Karpas-422 (cell line): ENCODE measurements around the gene TK2. TPM values are rescaled to one million over a fixed set of nuclear protein-coding genes. Genes with fewer than 3 reads are reported as not detected.

Experiments
- DNase-seq: peaks from one replicate; pipeline ENCODE4 v3.0.0-alpha.2; 2015
- H2AFZ ChIP-seq: fragments of 200-600 bp; sonication (generic); 2 replicates; pipeline ENCODE4 v1.6.1; 2014; ENCODE audit warnings: antibody characterized with exemption, low read length, mixed read lengths
- H3K27ac ChIP-seq: fragments of 200-600 bp; sonication (generic); 2 replicates; pipeline ENCODE4 v1.5.1; 2014; ENCODE audit warnings: mild to moderate bottlenecking, low read length, moderate library complexity
- H3K27me3 ChIP-seq: fragments of 200-600 bp; sonication (generic); 2 replicates; pipeline ENCODE4 v1.6.1; 2014; ENCODE audit warnings: low read length, mixed read lengths
- H3K36me3 ChIP-seq: fragments of 200-600 bp; sonication (generic); 2 replicates; pipeline ENCODE4 v1.6.1; 2014; ENCODE audit warnings: low read length, mixed read lengths; ENCODE audit not compliant: insufficient read depth
- H3K4me1 ChIP-seq: fragments of 200-600 bp; sonication (generic); 2 replicates; pipeline ENCODE4 v1.6.1; 2014; ENCODE audit warnings: mild to moderate bottlenecking, low read length, mixed read lengths
- H3K4me2 ChIP-seq: fragments of 200-600 bp; sonication (generic); 2 replicates; pipeline ENCODE4 v1.6.1; 2014; ENCODE audit warnings: low read length, low read depth, mild to moderate bottlenecking; ENCODE audit not compliant: poor library complexity, severe bottlenecking
- H3K4me3 ChIP-seq: fragments of 200-600 bp; sonication (generic); 2 replicates; pipeline ENCODE4 v1.5.1; 2014; ENCODE audit warnings: mild to moderate bottlenecking, antibody characterized with exemption, low read length, mixed read lengths
- H3K79me2 ChIP-seq: fragments of 200-600 bp; sonication (generic); 2 replicates; pipeline ENCODE4 v1.6.1; 2014; ENCODE audit warnings: mild to moderate bottlenecking, low read length, mixed read lengths
- H3K9ac ChIP-seq: fragments of 200-600 bp; sonication (generic); 2 replicates; pipeline ENCODE4 v1.6.0; 2014; ENCODE audit warnings: low read length
- H3K9me2 ChIP-seq: fragments of 200-600 bp; sonication (generic), shearing (Covaris generic); replicated peaks from 2 replicates; pipeline ENCODE4 v1.6.0; 2014; ENCODE audit warnings: mild to moderate bottlenecking, low read length, moderate library complexity; ENCODE audit not compliant: insufficient read depth
- H3K9me3 ChIP-seq: fragments of 300-700, 200-600 bp; sonication (generic); 2 replicates; pipeline ENCODE4 v1.6.1; 2014; ENCODE audit warnings: low read length, mixed read lengths
- H4K20me1 ChIP-seq: fragments of 200-600 bp; sonication (generic); 2 replicates; pipeline ENCODE4 v1.6.1; 2014; ENCODE audit warnings: mild to moderate bottlenecking, antibody characterized with exemption, low read length, low read depth; ENCODE audit not compliant: insufficient read depth
- total RNA-seq: library from RNA; depleted of rRNA; stranded (reverse); fragments of >200 nt; shearing (Covaris generic); gene quantifications from 2 replicates; pipeline ENCODE4 v1.2.3, GENCODE V29; 2014; ENCODE audit warnings: low replicate concordance

Gene TK2
- total RNA-seq, 1 experiment from 2014 or later = 6.9 TPM

DNA sequence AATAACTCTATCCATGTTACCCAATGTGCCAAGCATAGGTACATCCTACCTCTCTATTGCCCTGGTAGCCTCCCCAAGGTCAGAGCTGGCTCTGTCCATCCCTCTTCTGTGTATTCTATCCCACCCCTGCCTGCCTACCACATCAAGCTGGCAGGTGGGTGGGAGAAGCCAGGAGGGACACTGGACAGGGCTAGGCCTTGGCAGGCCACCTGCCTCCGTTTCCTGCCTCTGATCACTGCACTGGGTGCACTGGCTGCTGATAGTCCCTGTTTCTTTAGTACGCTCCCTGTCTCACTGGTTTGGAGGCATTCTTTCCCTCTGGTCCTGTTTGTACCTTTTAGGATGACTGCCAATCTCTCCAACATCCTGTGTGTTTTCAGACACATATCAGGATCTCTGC is 12.7 kb downstream of the TK2 start:
- Histone ChIP-seq H3K27me3 (no peaks in the 10 kb centered on the region), H2AFZ (no peak overlapping the region), H3K79me2 (no peaks in the 10 kb centered on the region), H3K9me2 (no peaks in the 10 kb centered on the region), H3K36me3 (no peaks in the 10 kb centered on the region), H3K27ac (no peak overlapping the region), H4K20me1 (no peaks in the 10 kb centered on the region), H3K9me3 (no peaks in the 10 kb centered on the region), H3K4me3 (no peak overlapping the region), H3K9ac (no peak overlapping the region), H3K4me1 (no peaks in the 10 kb centered on the region), H3K4me2 (no peak overlapping the region)
- no peak for DNase-seq

- H2AFZ ChIP-seq = no peak overlapping the region
- H3K9ac ChIP-seq = no peak overlapping the region
- no peak overlapping the region for H3K4me2 ChIP-seq
- H3K4me1 ChIP-seq = no peaks in the 10 kb centered on the region
- no peak overlapping the region for H3K27ac ChIP-seq
- no peaks in the 10 kb centered on the region for H3K9me2 ChIP-seq
- no peaks in the 10 kb centered on the region for H3K27me3 ChIP-seq
- no peak for DNase-seq
- no peaks in the 10 kb centered on the region for H4K20me1 ChIP-seq
- H3K36me3 ChIP-seq = no peaks in the 10 kb centered on the region
- no peaks in the 10 kb centered on the region for H3K79me2 ChIP-seq
- H3K4me3 ChIP-seq = no peak overlapping the region
- H3K9me3 ChIP-seq = no peaks in the 10 kb centered on the region
Measured at GRCh38 chr16:66536525-66536924, 13.4 kb downstream of the TK2 start.

DNA sequence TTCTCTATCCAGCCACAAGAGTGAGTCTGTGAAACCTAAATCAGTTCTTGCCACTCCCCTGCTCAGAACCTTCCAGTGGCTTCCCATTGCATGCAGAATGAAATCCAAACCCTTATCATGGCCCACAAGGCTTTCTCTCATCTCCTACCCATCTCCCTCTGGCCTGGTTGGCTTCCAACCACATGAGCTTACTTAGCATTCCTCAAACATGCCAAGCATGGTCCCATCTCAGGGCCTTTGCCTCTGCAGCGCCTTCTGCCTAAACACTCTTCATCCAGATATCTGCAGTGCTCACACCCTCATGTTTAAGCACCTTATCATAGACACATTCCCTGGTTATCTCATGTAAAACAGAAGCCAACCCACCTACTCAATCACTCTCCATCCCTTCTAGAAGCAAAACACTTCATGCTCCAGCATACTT is 15.5 kb downstream of the TK2 start:
- DNase-seq = no peak
- Histone ChIP-seq H3K36me3 (no peaks in the 10 kb centered on the region), H3K4me1 (no peaks in the 10 kb centered on the region), H3K4me2 (no peak overlapping the region), H3K79me2 (no peaks in the 10 kb centered on the region), H3K9ac (no peak overlapping the region), H3K4me3 (no peak overlapping the region), H4K20me1 (no peaks in the 10 kb centered on the region), H2AFZ (no peak overlapping the region), H3K9me2 (no peaks in the 10 kb centered on the region), H3K27ac (no peak overlapping the region), H3K9me3 (no peaks in the 10 kb centered on the region), H3K27me3 (no peaks in the 10 kb centered on the region)

DNA sequence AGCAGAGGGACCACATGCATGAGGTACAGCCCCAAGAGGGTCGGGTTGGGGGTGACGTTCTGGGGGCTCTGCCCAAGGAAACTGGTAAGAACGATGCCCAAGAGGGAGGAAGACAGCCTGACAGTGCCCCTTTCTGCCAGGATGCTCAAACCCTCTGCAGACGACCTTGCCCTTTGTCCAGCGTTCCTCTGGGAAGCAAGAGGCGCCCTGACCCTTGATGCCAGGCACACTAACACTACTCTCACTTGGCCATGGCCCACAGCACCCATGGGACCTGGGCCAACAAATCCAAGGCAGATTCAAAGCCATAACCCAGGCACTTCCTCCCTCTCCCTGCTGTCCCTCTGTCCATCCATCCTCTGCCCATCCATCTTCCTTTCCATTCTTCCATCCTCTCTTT is 20.4 kb downstream of the TK2 start:
- no peak for DNase-seq
- Histone ChIP-seq H3K4me2 (no peak overlapping the region), H3K9me2 (no peaks in the 10 kb centered on the region), H4K20me1 (no peaks in the 10 kb centered on the region), H3K36me3 (no peaks in the 10 kb centered on the region), H3K4me3 (no peak overlapping the region), H3K9me3 (no peaks in the 10 kb centered on the region), H3K4me1 (peaks cover 6% of the 10 kb centered on the region), H2AFZ (no peak overlapping the region), H3K79me2 (no peaks in the 10 kb centered on the region), H3K9ac (no peak overlapping the region), H3K27me3 (no peaks in the 10 kb centered on the region), H3K27ac (no peak overlapping the region)

DNA sequence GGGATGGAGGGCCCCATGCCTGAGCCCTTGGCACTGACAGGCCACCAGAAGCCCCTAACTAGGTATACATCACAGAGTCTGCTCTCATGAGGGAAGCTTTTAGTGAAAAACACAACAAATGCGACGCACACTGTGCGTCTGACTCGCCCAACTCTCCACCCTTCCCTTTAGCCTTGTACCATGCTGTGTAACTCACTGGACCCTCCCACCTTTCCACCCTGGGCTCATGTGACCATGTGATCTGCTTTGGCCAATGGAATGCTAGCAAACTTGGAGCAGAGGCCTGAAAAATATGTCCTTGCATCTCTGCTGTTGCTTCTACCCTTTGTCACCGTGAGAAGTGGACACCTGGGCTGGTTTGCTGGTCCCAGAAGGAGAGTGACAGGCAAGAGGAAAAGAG is 21.6 kb downstream of the TK2 start:
- Histone ChIP-seq H3K4me1 (peaks cover 7% of the 10 kb centered on the region), H3K4me3 (no peak overlapping the region), H3K79me2 (no peaks in the 10 kb centered on the region), H4K20me1 (no peaks in the 10 kb centered on the region), H3K27me3 (no peaks in the 10 kb centered on the region), H3K9ac (no peak overlapping the region), H3K27ac (no peak overlapping the region), H3K36me3 (no peaks in the 10 kb centered on the region), H2AFZ (no peak overlapping the region), H3K4me2 (no peak overlapping the region), H3K9me3 (no peaks in the 10 kb centered on the region), H3K9me2 (no peaks in the 10 kb centered on the region)
- DNase-seq = no peak

- Histone ChIP-seq H3K9ac (no peak overlapping the region), H3K9me2 (no peaks in the 10 kb centered on the region), H3K9me3 (no peaks in the 10 kb centered on the region), H3K36me3 (no peaks in the 10 kb centered on the region), H4K20me1 (no peaks in the 10 kb centered on the region), H3K27me3 (no peaks in the 10 kb centered on the region), H3K79me2 (no peaks in the 10 kb centered on the region), H3K4me1 (peaks cover 10% of the 10 kb centered on the region), H3K4me2 (no peak overlapping the region), H3K27ac (no peak overlapping the region), H2AFZ (no peak overlapping the region), H3K4me3 (no peak overlapping the region)
- no peak for DNase-seq
Measured at GRCh38 chr16:66525396-66526180, 24.3 kb downstream of the TK2 start.

- Histone ChIP-seq H3K4me2 (no peak overlapping the region), H3K4me1 (peaks cover 10% of the 10 kb centered on the region), H3K79me2 (no peaks in the 10 kb centered on the region), H3K27me3 (no peaks in the 10 kb centered on the region), H3K27ac (no peak overlapping the region), H4K20me1 (no peaks in the 10 kb centered on the region), H3K9me3 (no peaks in the 10 kb centered on the region), H3K9ac (peak overlapping the region; percentile 11; the same call in 1 of the 2 replicates), H3K9me2 (no peaks in the 10 kb centered on the region), H2AFZ (no peak overlapping the region), H3K4me3 (no peak overlapping the region), H3K36me3 (no peaks in the 10 kb centered on the region)
- DNase-seq = peak; percentile 61
Measured at GRCh38 chr16:66524601-66525164, 25.2 kb downstream of the TK2 start.

- Histone ChIP-seq H3K9ac (no peak overlapping the region), H3K4me1 (peaks cover 10% of the 10 kb centered on the region), H3K4me3 (no peak overlapping the region), H3K27me3 (no peaks in the 10 kb centered on the region), H3K36me3 (no peaks in the 10 kb centered on the region), H3K79me2 (no peaks in the 10 kb centered on the region), H3K9me2 (no peaks in the 10 kb centered on the region), H3K27ac (no peak overlapping the region), H3K4me2 (no peak overlapping the region), H4K20me1 (no peaks in the 10 kb centered on the region), H2AFZ (no peak overlapping the region), H3K9me3 (no peaks in the 10 kb centered on the region)
- DNase-seq = no peak
Measured at GRCh38 chr16:66523861-66524354, 26.0 kb downstream of the TK2 start.
